ENCODE results near the gene PTH1R.

Gene PTH1R

GRCh38 chr3:46888705-46889104, 11.2 kb downstream of the PTH1R start:
- H3K36me3 ChIP-seq (ENCODE audit: insufficient read depth, low read length) = no peaks in the 10 kb centered on the region
- TF ChIP-seq EZH2 (IDR thresholded peaks at IDR 0.05) = no peak
- TF ChIP-seq POLR2AphosphoS5 (IDR thresholded peaks at IDR 0.05; ENCODE audit: borderline replicate concordance, low read depth, low read length) = no peak
- TF ChIP-seq FOXP2 (optimal IDR thresholded peaks at IDR 0.05; ENCODE audit: control extremely low read depth, extremely low read length, insufficient read depth) = no peak
- no peak overlapping the region for H3K9ac ChIP-seq (ENCODE audit: insufficient read length)
- H3K4me3 ChIP-seq = no peak overlapping the region
- no peak overlapping the region for H3K27ac ChIP-seq
- no peaks in the 10 kb centered on the region for H3K9me3 ChIP-seq (ENCODE audit: low read depth, low read length)
- DNase-seq (ENCODE audit: low read depth, low spot score) = no peak

GRCh38 chr3:46889381-46890110, 12.0 kb downstream of the PTH1R start:
- no peak for DNase-seq (ENCODE audit: low read depth, low spot score)
- Histone ChIP-seq H3K27ac (no peak overlapping the region), H3K4me3 (no peak overlapping the region), H3K9ac (ENCODE audit: insufficient read length) (no peak overlapping the region), H3K36me3 (ENCODE audit: insufficient read depth, low read length) (no peaks in the 10 kb centered on the region), H3K9me3 (ENCODE audit: low read depth, low read length) (no peaks in the 10 kb centered on the region)
- no peak for TF ChIP-seq POLR2AphosphoS5 (IDR thresholded peaks at IDR 0.05; ENCODE audit: borderline replicate concordance, low read depth, low read length)
- no peak for TF ChIP-seq FOXP2 (optimal IDR thresholded peaks at IDR 0.05; ENCODE audit: control extremely low read depth, extremely low read length, insufficient read depth)
- no peak for TF ChIP-seq EZH2 (IDR thresholded peaks at IDR 0.05)

GRCh38 chr3:46890132-46890531, 12.6 kb downstream of the PTH1R start:
- Histone ChIP-seq H3K9me3 (ENCODE audit: low read depth, low read length) (no peaks in the 10 kb centered on the region), H3K36me3 (ENCODE audit: insufficient read depth, low read length) (no peaks in the 10 kb centered on the region), H3K27ac (no peak overlapping the region), H3K9ac (ENCODE audit: insufficient read length) (no peak overlapping the region), H3K4me3 (no peak overlapping the region)
- no peak for DNase-seq (ENCODE audit: low read depth, low spot score)
- TF ChIP-seq EZH2 (IDR thresholded peaks at IDR 0.05) (no peak), POLR2AphosphoS5 (IDR thresholded peaks at IDR 0.05; ENCODE audit: borderline replicate concordance, low read depth, low read length) (no peak), FOXP2 (optimal IDR thresholded peaks at IDR 0.05; ENCODE audit: control extremely low read depth, extremely low read length, insufficient read depth) (no peak)

- H3K36me3 ChIP-seq (ENCODE audit: insufficient read depth, low read length) = no peaks in the 10 kb centered on the region
- DNase-seq (ENCODE audit: low read depth, low spot score) = no peak
- no peaks in the 10 kb centered on the region for H3K9me3 ChIP-seq (ENCODE audit: low read depth, low read length)
- TF ChIP-seq POLR2AphosphoS5 (IDR thresholded peaks at IDR 0.05; ENCODE audit: borderline replicate concordance, low read depth, low read length) (no peak), FOXP2 (optimal IDR thresholded peaks at IDR 0.05; ENCODE audit: control extremely low read depth, extremely low read length, insufficient read depth) (no peak), EZH2 (IDR thresholded peaks at IDR 0.05) (no peak)
- H3K27ac ChIP-seq = no peak overlapping the region
- H3K4me3 ChIP-seq = no peak overlapping the region
- no peak overlapping the region for H3K9ac ChIP-seq (ENCODE audit: insufficient read length)
Measured at GRCh38 chr3:46891132-46891531, 13.6 kb downstream of the PTH1R start.

- Histone ChIP-seq H3K4me3 (no peak overlapping the region), H3K27ac (no peak overlapping the region), H3K36me3 (ENCODE audit: insufficient read depth, low read length) (no peaks in the 10 kb centered on the region), H3K9me3 (ENCODE audit: low read depth, low read length) (no peaks in the 10 kb centered on the region), H3K9ac (ENCODE audit: insufficient read length) (no peak overlapping the region)
- no peak for DNase-seq (ENCODE audit: low read depth, low spot score)
- no peak for TF ChIP-seq FOXP2 (optimal IDR thresholded peaks at IDR 0.05; ENCODE audit: control extremely low read depth, extremely low read length, insufficient read depth)
Measured at GRCh38 chr3:46892285-46893145, 15.0 kb downstream of the PTH1R start.

GRCh38 chr3:46893146-46893748, 15.7 kb downstream of the PTH1R start:
- no peaks in the 10 kb centered on the region for H3K9me3 ChIP-seq (ENCODE audit: low read depth, low read length)
- DNase-seq (ENCODE audit: low read depth, low spot score) = no peak
- TF ChIP-seq FOXP2 (optimal IDR thresholded peaks at IDR 0.05; ENCODE audit: control extremely low read depth, extremely low read length, insufficient read depth) = no peak
- TF ChIP-seq POLR2AphosphoS5 (IDR thresholded peaks at IDR 0.05; ENCODE audit: borderline replicate concordance, low read depth, low read length) = no peak
- no peak for TF ChIP-seq EZH2 (IDR thresholded peaks at IDR 0.05)
- H3K27ac ChIP-seq = no peak overlapping the region
- H3K9ac ChIP-seq (ENCODE audit: insufficient read length) = no peak overlapping the region
- H3K4me3 ChIP-seq = no peak overlapping the region
- H3K36me3 ChIP-seq (ENCODE audit: insufficient read depth, low read length) = no peaks in the 10 kb centered on the region

- Histone ChIP-seq H3K27ac (no peak overlapping the region), H3K4me3 (no peak overlapping the region), H3K9me3 (ENCODE audit: low read depth, low read length) (no peaks in the 10 kb centered on the region), H3K9ac (ENCODE audit: insufficient read length) (no peak overlapping the region), H3K36me3 (ENCODE audit: insufficient read depth, low read length) (no peaks in the 10 kb centered on the region)
- TF ChIP-seq FOXP2 (optimal IDR thresholded peaks at IDR 0.05; ENCODE audit: control extremely low read depth, extremely low read length, insufficient read depth) = no peak
- TF ChIP-seq POLR2AphosphoS5 (IDR thresholded peaks at IDR 0.05; ENCODE audit: borderline replicate concordance, low read depth, low read length) = no peak
- no peak for TF ChIP-seq EZH2 (IDR thresholded peaks at IDR 0.05)
- no peak for DNase-seq (ENCODE audit: low read depth, low spot score)
Measured at GRCh38 chr3:46893763-46894162, 16.2 kb downstream of the PTH1R start.

- no peak for DNase-seq (ENCODE audit: low read depth, low spot score)
- no peak for TF ChIP-seq POLR2AphosphoS5 (IDR thresholded peaks at IDR 0.05; ENCODE audit: borderline replicate concordance, low read depth, low read length)
- TF ChIP-seq FOXP2 (optimal IDR thresholded peaks at IDR 0.05; ENCODE audit: control extremely low read depth, extremely low read length, insufficient read depth) = no peak
- no peak for TF ChIP-seq EZH2 (IDR thresholded peaks at IDR 0.05)
- Histone ChIP-seq H3K36me3 (ENCODE audit: insufficient read depth, low read length) (no peaks in the 10 kb centered on the region), H3K9ac (ENCODE audit: insufficient read length) (no peak overlapping the region), H3K27ac (no peak overlapping the region), H3K4me3 (no peak overlapping the region), H3K9me3 (ENCODE audit: low read depth, low read length) (no peaks in the 10 kb centered on the region)
Measured at GRCh38 chr3:46894256-46894655, 16.7 kb downstream of the PTH1R start.
